Stimulated activated naive CD4-positive, alpha-beta T cell treated with Interleukin-2 at 50 U/mL for 16 hours (primary cell): ENCODE data around the gene RBMXL2.

ENCODE experiments used
- DNase-seq: peaks from one replicate; lab custom pipeline; 2025; lab: John Stamatoyannopoulos, UW

Gene RBMXL2

GRCh38 chr11:7088921-7089320 lies at the start of gene RBMXL2:
Gene RBMXL2 (plus strand): TSS chr11:7088998. CDS start chr11:7089121, 123 bp downstream.
- no peak for DNase-seq

GRCh38 chr11:7046474-7047175 lies 42.2 kb upstream of the RBMXL2 start:
- no peak for DNase-seq

GRCh38 chr11:7050191-7050590 lies 38.6 kb upstream of the RBMXL2 start:
- no peak for DNase-seq

- DNase-seq, result no peak
Measured at GRCh38 chr11:7056828-7057513, 31.8 kb upstream of the RBMXL2 start.

- no peak for DNase-seq
Measured at GRCh38 chr11:7057641-7058040, 31.2 kb upstream of the RBMXL2 start.

GRCh38 chr11:7060868-7061267 lies 27.9 kb upstream of the RBMXL2 start:
- no peak for DNase-seq

GRCh38 chr11:7062534-7062933 lies 26.3 kb upstream of the RBMXL2 start:
- no peak for DNase-seq

GRCh38 chr11:7072401-7073028 lies 16.3 kb upstream of the RBMXL2 start:
- no peak for DNase-seq

GRCh38 chr11:7077101-7077500 lies 11.7 kb upstream of the RBMXL2 start:
- DNase-seq, result no peak

- DNase-seq, result no peak
Measured at GRCh38 chr11:7079545-7080135, 9.2 kb upstream of the RBMXL2 start.

- no peak for DNase-seq
Measured at GRCh38 chr11:7080900-7081299, 7.9 kb upstream of the RBMXL2 start.

- no peak for DNase-seq
Measured at GRCh38 chr11:7081441-7081840, 7.4 kb upstream of the RBMXL2 start.

- DNase-seq, result no peak
Measured at GRCh38 chr11:7089328-7090251, 792 bp downstream of the RBMXL2 start.

GRCh38 chr11:7098235-7098832 lies 9.5 kb downstream of the RBMXL2 start:
- no peak for DNase-seq

- DNase-seq, result no peak
Measured at GRCh38 chr11:7115780-7116179, 27.0 kb downstream of the RBMXL2 start.

- no peak for DNase-seq
Measured at GRCh38 chr11:7116370-7116769, 27.6 kb downstream of the RBMXL2 start.

- DNase-seq, result no peak
Measured at GRCh38 chr11:7138051-7138450, 49.3 kb downstream of the RBMXL2 start.
